BJ (cell line): ENCODE measurements around the gene MAN2A2. TPM values are rescaled to one million over a fixed set of nuclear protein-coding genes. Genes with fewer than 3 reads are reported as not detected.

ENCODE experiments used
- CTCF ChIA-PET: fragments of 350-600 bp; formaldehyde crosslinking; extraction: SDS; loops from one replicate; lab custom pipeline; 2021; ENCODE audit warnings: antibody characterized with exemption, inconsistent platforms; lab: Yijun Ruan, JAX
- POLR2A ChIA-PET: fragments of 300-600 bp; sonication (Branson Sonifier 250); formaldehyde crosslinking; extraction: SDS; loops from one replicate; lab custom pipeline; 2021; ENCODE audit warnings: antibody characterized with exemption; lab: Charles Lee
- DNase-seq: peaks from one replicate; pipeline ENCODE4 v3.0.0-alpha.2; 2011; ENCODE audit warnings: low read depth
- H3K27me3 ChIP-seq: 2 replicates; pipeline ENCODE4 v1.6.0; 2011; ENCODE audit warnings: low read length; ENCODE audit not compliant: control insufficient read depth, insufficient read depth
- H3K36me3 ChIP-seq: 2 replicates; pipeline ENCODE4 v1.5.1; 2011; ENCODE audit warnings: low read length; ENCODE audit not compliant: control insufficient read depth, insufficient read depth
- H3K4me3 ChIP-seq: 2 replicates; pipeline ENCODE4 v1.5.1; 2011; ENCODE audit warnings: low read depth, mild to moderate bottlenecking, control low read depth, low read length
- polyA plus RNA-seq: library from polyadenylated mRNA; depleted of rRNA; stranded (reverse); fragments of >200 nt; gene quantifications from 2 replicates; pipeline ENCODE4 v1.2.3, GENCODE V29; 2011
- TF ChIP-seq, protein P1 (sequence below): IDR thresholded peaks from 2 replicates; pipeline ENCODE4 v1.5.1; 2011; ENCODE audit warnings: low read depth, mild to moderate bottlenecking, control low read depth, inconsistent platforms, low read length, moderate library complexity; ENCODE audit not compliant: insufficient read depth

Gene MAN2A2
- polyA plus RNA-seq, 1 experiment: 40.4 TPM

DNA sequence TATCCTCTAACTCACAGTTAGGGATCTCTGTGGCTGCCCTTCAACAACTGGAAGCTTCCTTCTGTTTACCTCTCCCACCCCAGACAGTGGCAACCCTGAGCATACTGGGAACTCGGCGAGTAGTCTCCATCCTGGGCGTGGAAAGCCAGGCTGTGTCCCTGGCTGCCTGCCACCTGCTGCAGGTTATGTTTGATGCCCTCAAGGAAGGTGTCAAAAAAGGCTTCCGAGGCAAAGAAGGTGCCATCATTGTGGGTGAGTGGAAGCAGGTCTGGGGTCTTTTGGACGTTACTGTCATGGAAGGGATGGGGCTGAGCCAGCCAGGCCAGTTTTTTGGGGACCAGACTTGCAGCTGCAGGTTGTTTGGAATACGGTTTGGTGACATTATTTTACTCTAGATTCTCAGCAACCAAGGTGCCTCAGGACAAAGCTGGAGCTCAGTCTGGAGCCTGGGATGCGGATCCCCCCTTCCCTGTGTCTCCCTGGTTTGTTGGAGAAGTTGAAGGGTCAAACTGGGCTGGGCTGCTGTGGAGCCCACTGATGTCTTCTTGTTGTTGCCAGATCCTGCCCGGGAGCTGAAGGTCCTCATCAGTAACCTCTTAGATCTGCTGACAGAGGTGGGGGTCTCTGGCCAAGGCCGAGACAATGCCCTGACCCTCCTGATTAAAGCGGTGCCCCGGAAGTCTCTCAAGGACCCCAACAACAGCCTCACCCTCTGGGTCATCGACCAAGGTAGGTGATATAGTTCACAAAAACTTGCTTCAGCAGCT is 39.4 kb downstream of the MAN2A2 start:
- ChIA-PET CTCF (interaction anchor here (1.3 to 10.2 kb wide), 4 partner anchors 9 to 90 kb away, joined by 3 to 87 read pairs (median 7); partner anchors contain the start of genes HDDC3, RCCD1 and UNC45A), POLR2A (no interaction called here)
- Histone ChIP-seq H3K36me3 (peaks cover 49% of the 10 kb centered on the region), H3K4me3 (no peak overlapping the region), H3K27me3 (no peaks in the 10 kb centered on the region)
- DNase-seq: no peak
- TF ChIP-seq, protein P1, sequence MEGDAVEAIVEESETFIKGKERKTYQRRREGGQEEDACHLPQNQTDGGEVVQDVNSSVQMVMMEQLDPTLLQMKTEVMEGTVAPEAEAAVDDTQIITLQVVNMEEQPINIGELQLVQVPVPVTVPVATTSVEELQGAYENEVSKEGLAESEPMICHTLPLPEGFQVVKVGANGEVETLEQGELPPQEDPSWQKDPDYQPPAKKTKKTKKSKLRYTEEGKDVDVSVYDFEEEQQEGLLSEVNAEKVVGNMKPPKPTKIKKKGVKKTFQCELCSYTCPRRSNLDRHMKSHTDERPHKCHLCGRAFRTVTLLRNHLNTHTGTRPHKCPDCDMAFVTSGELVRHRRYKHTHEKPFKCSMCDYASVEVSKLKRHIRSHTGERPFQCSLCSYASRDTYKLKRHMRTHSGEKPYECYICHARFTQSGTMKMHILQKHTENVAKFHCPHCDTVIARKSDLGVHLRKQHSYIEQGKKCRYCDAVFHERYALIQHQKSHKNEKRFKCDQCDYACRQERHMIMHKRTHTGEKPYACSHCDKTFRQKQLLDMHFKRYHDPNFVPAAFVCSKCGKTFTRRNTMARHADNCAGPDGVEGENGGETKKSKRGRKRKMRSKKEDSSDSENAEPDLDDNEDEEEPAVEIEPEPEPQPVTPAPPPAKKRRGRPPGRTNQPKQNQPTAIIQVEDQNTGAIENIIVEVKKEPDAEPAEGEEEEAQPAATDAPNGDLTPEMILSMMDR: no peak

DNA sequence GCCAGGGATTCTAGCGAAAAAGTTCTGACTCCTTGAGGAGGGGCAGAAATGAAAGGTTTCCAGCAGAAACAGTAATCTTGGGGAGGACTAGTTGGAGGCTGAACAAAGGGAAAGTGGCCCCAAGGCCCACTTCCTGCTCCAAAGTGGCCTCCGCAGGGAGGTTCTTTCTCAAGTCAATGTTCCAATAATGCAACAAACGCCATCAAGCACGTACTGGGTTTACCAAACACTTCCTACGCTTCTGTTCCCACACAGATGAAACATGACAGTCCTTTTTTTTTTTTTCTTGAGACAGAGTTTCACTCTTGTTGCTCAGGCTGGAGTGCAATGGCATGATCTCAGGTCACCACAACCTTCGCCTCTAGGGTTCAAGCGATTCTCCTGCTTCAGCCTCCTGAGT is 42.0 kb downstream of the MAN2A2 start:
- Histone ChIP-seq H3K4me3 (no peak overlapping the region), H3K27me3 (no peaks in the 10 kb centered on the region), H3K36me3 (peaks cover 54% of the 10 kb centered on the region)
- ChIA-PET POLR2A (no interaction called here), CTCF (interaction anchor here (4.5 to 10.2 kb wide), 2 partner anchors 12 kb away, joined by 25 to 87 read pairs; partner anchors contain the start of genes HDDC3 and UNC45A)
- no peak for DNase-seq
- TF ChIP-seq, protein P1: no peak

- TF ChIP-seq, protein P1: no peak
- POLR2A ChIA-PET: no interaction called here
- no peak overlapping the region for H3K4me3 ChIP-seq
- no peaks in the 10 kb centered on the region for H3K27me3 ChIP-seq
- peaks cover 49% of the 10 kb centered on the region for H3K36me3 ChIP-seq
- CTCF ChIA-PET: interaction anchor here (1.2 to 10.2 kb wide), 3 partner anchors 10 to 103 kb away, joined by 3 to 87 read pairs (median 25); partner anchors contain the start of genes HDDC3 and UNC45A
- DNase-seq: no peak
Observed at GRCh38 chr15:90946538-90946937, 43.4 kb downstream of the MAN2A2 start.

GRCh38 chr15:90946941-90947576 is 44.0 kb downstream of the MAN2A2 start:
- Histone ChIP-seq H3K4me3 (no peak overlapping the region), H3K36me3 (peaks cover 50% of the 10 kb centered on the region), H3K27me3 (no peaks in the 10 kb centered on the region)
- CTCF ChIA-PET: interaction anchor here (0.6 to 10.2 kb wide), 4 partner anchors 10 to 246 kb away, joined by 3 to 87 read pairs (median 14); partner anchors contain the start of genes HDDC3 and UNC45A
- TF ChIP-seq, protein P1: no peak
- POLR2A ChIA-PET: no interaction called here
- no peak for DNase-seq

DNA sequence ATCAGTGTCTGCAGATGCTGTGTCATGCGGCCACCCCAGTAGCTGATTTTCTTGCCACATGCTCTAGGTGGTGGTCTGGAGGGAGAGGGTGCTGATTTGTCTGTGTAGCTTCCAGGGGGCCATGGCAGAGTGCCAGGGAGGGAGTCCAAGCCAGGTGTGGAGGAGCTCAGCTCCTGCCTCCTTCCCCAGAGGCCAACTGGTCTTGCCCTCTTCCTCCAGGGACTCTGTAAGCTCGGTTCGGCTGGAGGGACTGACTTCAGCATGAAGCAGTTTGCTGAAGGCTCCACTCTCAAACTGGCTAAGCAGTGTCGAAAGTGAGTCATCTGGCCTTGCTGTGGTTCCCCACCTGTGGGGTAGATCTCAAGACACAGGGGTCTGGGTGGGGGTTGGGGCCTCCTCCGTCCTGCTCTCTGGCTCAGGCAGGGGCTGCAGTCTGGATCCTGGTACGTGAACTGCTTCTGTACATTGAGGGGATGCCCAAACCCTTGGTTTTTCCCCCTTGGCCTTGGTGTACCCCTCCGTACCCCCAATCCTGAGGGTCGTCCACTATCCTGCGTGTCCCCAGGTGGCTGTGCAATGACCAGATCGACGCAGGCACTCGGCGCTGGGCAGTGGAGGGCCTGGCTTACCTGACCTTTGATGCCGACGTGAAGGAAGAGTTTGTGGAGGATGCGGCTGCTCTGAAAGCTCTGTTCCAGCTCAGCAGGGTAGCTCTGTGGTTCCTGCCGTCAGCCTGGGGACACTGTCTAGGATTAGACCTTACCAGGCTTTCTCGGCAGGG is 44.7 kb downstream of the MAN2A2 start:
- TF ChIP-seq, protein P1: no peak
- CTCF ChIA-PET: interaction anchor here (0.6 to 10.2 kb wide), 6 partner anchors 9 to 247 kb away, joined by 3 to 87 read pairs (median 4); partner anchors contain the start of genes HDDC3 and UNC45A
- H3K4me3 ChIP-seq: no peak overlapping the region
- DNase-seq: no peak
- peaks cover 46% of the 10 kb centered on the region for H3K36me3 ChIP-seq
- POLR2A ChIA-PET: no interaction called here
- H3K27me3 ChIP-seq: no peaks in the 10 kb centered on the region
